Muscle of leg (tissue), 11 donors: ENCODE data around the gene PPP3CA. TPM values are rescaled to one million over a fixed set of nuclear protein-coding genes. Genes with fewer than 3 reads are reported as not detected.
"Not testable (repeated sequence)": the region's sequence is repeated elsewhere in the genome, so short reads cannot be mapped to it uniquely, and the experiment has no call there.

Experiments used
- DNase-seq: peaks from one replicate; pipeline ENCODE4 v3.0.0; 2013
- H3K27ac ChIP-seq: one replicate; pipeline ENCODE4 v1.5.1; 2013; ENCODE audit warnings: mild to moderate bottlenecking, low read length, control low read depth
- H3K27me3 ChIP-seq: one replicate; pipeline ENCODE4 v1.6.1; 2013; ENCODE audit warnings: low read length; ENCODE audit not compliant: control insufficient read depth, insufficient read depth
- H3K36me3 ChIP-seq: one replicate; pipeline ENCODE4 v1.6.1; 2013; ENCODE audit warnings: low read length; ENCODE audit not compliant: control insufficient read depth, insufficient read depth
- H3K4me1 ChIP-seq: one replicate; pipeline ENCODE4 v1.6.1; 2013; ENCODE audit warnings: low read length; ENCODE audit not compliant: control insufficient read depth, insufficient read depth
- H3K4me3 ChIP-seq: one replicate; pipeline ENCODE4 v1.5.1; 2013; ENCODE audit warnings: low read length, control low read depth
- H3K9me3 ChIP-seq: replicated peaks from 2 replicates; pipeline ENCODE4 v1.6.1; 2013; ENCODE audit warnings: low read depth, low read length; ENCODE audit not compliant: control insufficient read depth
- WGBS: methylation state at CpG from one replicate; pipeline ENCODE4 v1.1.5; 2013; ENCODE audit warnings: missing lambda C conversion rate; ENCODE audit not compliant: insufficient coverage; 5-methylcytosine and 5-hydroxymethylcytosine counted together
- polyA plus RNA-seq, 8 donors: library from polyadenylated mRNA; unstranded; fragments of 120-200 nt; gene quantifications; one replicate each; pipeline versions ENCODE4 v1.2.1 to v1.2.3, GENCODE V29; 2013; ENCODE audit warnings: inconsistent platforms in 1 of 8, low replicate concordance in 1 of 8; ENCODE audit not compliant: insufficient read length in 8 of 8, insufficient read depth in 1 of 8
- total RNA-seq: library from RNA; stranded (reverse); fragments of 120-200 nt; gene quantifications from one replicate; pipeline ENCODE4 v1.2.4, GENCODE V29; 2013

The PPP3CA gene
- total and polyA plus RNA-seq, 9 donors = 18.2 to 41.9 (median 29.9) TPM

GRCh38 chr4:101014417-101014816, 332.9 kb downstream of the PPP3CA start:
- H3K4me1 ChIP-seq = peaks cover 2% of the 10 kb centered on the region
- no peaks in the 10 kb centered on the region for H3K27me3 ChIP-seq
- no peak overlapping the region for H3K4me3 ChIP-seq
- WGBS = no CpG with 5 or more reads among the region's 3 CpGs
- peaks cover 2% of the 10 kb centered on the region for H3K9me3 ChIP-seq
- no peaks in the 10 kb centered on the region for H3K36me3 ChIP-seq
- no peak for DNase-seq
- no peak overlapping the region for H3K27ac ChIP-seq

- Histone ChIP-seq H3K4me3 (no peak overlapping the region), H3K9me3 (peaks cover 2% of the 10 kb centered on the region), H3K36me3 (no peaks in the 10 kb centered on the region), H3K27ac (no peak overlapping the region), H3K27me3 (no peaks in the 10 kb centered on the region), H3K4me1 (peaks cover 2% of the 10 kb centered on the region)
- no CpG with 5 or more reads among the region's 1 CpG for WGBS
- DNase-seq = no peak
Observed at GRCh38 chr4:101010987-101011386, 336.3 kb downstream of the PPP3CA start.

- H3K27me3 ChIP-seq = no peaks in the 10 kb centered on the region
- H3K36me3 ChIP-seq = no peaks in the 10 kb centered on the region
- no peak overlapping the region for H3K27ac ChIP-seq
Observed at GRCh38 chr4:101009471-101009870, 337.9 kb downstream of the PPP3CA start.

GRCh38 chr4:101008503-101008902, 338.8 kb downstream of the PPP3CA start:
- Histone ChIP-seq H3K9me3 (no peaks in the 10 kb centered on the region), H3K27me3 (no peaks in the 10 kb centered on the region), H3K4me3 (no peak overlapping the region), H3K4me1 (peaks cover 2% of the 10 kb centered on the region), H3K36me3 (no peaks in the 10 kb centered on the region), H3K27ac (no peak overlapping the region)
- WGBS = 80% methylated on average over 2 of the region's 3 CpGs
- no peak for DNase-seq

More at GRCh38 chr4:101009471-101009870, 337.9 kb downstream of the PPP3CA start:
- Histone ChIP-seq H3K4me3 (no peak overlapping the region), H3K4me1 (peaks cover 2% of the 10 kb centered on the region), H3K9me3 (no peaks in the 10 kb centered on the region)
- DNase-seq = peak; percentile 22
- no CpG with 5 or more reads among the region's 2 CpGs for WGBS

GRCh38 chr4:101005659-101006058, 341.7 kb downstream of the PPP3CA start:
- DNase-seq = no peak
- Histone ChIP-seq H3K4me1 (peaks cover 2% of the 10 kb centered on the region), H3K4me3 (no peak overlapping the region), H3K27ac (no peak overlapping the region), H3K36me3 (no peaks in the 10 kb centered on the region), H3K27me3 (no peaks in the 10 kb centered on the region), H3K9me3 (no peaks in the 10 kb centered on the region)
- WGBS = 90% methylated on average over 2 of the region's 2 CpGs

GRCh38 chr4:101000496-101000895, 346.8 kb downstream of the PPP3CA start:
- Histone ChIP-seq H3K4me1 (no peaks in the 10 kb centered on the region), H3K4me3 (no peak overlapping the region), H3K27me3 (no peaks in the 10 kb centered on the region), H3K36me3 (no peaks in the 10 kb centered on the region), H3K9me3 (no peaks in the 10 kb centered on the region), H3K27ac (no peak overlapping the region)
- WGBS = no CpG with 5 or more reads among the region's 1 CpG
- no peak for DNase-seq

- Histone ChIP-seq H3K4me3 (no peak overlapping the region), H3K4me1 (no peaks in the 10 kb centered on the region), H3K27me3 (no peaks in the 10 kb centered on the region), H3K36me3 (no peaks in the 10 kb centered on the region), H3K9me3 (no peaks in the 10 kb centered on the region), H3K27ac (no peak overlapping the region)
- 75% methylated on average over 4 of the region's 5 CpGs for WGBS
- no peak for DNase-seq
Observed at GRCh38 chr4:100995671-100996070, 351.7 kb downstream of the PPP3CA start.

GRCh38 chr4:100995002-100995401, 352.3 kb downstream of the PPP3CA start:
- not testable (repeated sequence) for H3K27me3 ChIP-seq, H3K9me3 ChIP-seq, H3K36me3 ChIP-seq, H3K4me1 ChIP-seq, H3K27ac ChIP-seq, DNase-seq, H3K4me3 ChIP-seq
- WGBS = 86% methylated on average over 6 of the region's 10 CpGs

GRCh38 chr4:100991332-100992069, 355.8 kb downstream of the PPP3CA start:
- not testable (repeated sequence) for H3K4me1 ChIP-seq, H3K4me3 ChIP-seq, H3K36me3 ChIP-seq, H3K9me3 ChIP-seq, DNase-seq, H3K27me3 ChIP-seq, H3K27ac ChIP-seq
- 83% methylated on average over 4 of the region's 6 CpGs for WGBS

GRCh38 chr4:100989401-100989800, 357.9 kb downstream of the PPP3CA start:
- Histone ChIP-seq H3K9me3 (no peaks in the 10 kb centered on the region), H3K27ac (no peak overlapping the region), H3K27me3 (no peaks in the 10 kb centered on the region), H3K36me3 (no peaks in the 10 kb centered on the region), H3K4me3 (no peak overlapping the region), H3K4me1 (no peaks in the 10 kb centered on the region)
- DNase-seq = peak; percentile 57

GRCh38 chr4:100988876-100989275, 358.4 kb downstream of the PPP3CA start:
- H3K27ac ChIP-seq = no peak overlapping the region
- peak; percentile 30 for DNase-seq
- H3K27me3 ChIP-seq = no peaks in the 10 kb centered on the region
- 29% methylated on average over 1 of the region's 4 CpGs for WGBS
- H3K4me3 ChIP-seq = no peak overlapping the region
- no peaks in the 10 kb centered on the region for H3K36me3 ChIP-seq
- no peaks in the 10 kb centered on the region for H3K9me3 ChIP-seq
- no peaks in the 10 kb centered on the region for H3K4me1 ChIP-seq
